ENCODE results near the gene GPS1. TPM values are rescaled to one million over a fixed set of nuclear protein-coding genes. Genes with fewer than 3 reads are reported as not detected.

The GPS1 gene
- total RNA-seq, 3 donors from 2014 or later (not counting 1 experiment from before 2014, with no cell fraction given): 78.9 to 87.6 (median 85.3) TPM

- H3K9me3 Mint-ChIP-seq: no peaks in the 10 kb centered on the region
- Histone ChIP-seq H3K9me3 (ENCODE audit: control insufficient read depth, insufficient read depth, low read length) (no peaks in the 10 kb centered on the region), H3K4me1 (ENCODE audit: control insufficient read depth, insufficient read depth, low read length) (peaks cover 33% of the 10 kb centered on the region), H3K36me3 (ENCODE audit: control insufficient read depth, insufficient read depth, low read length) (no peaks in the 10 kb centered on the region), H3K4me3 (ENCODE audit: low read length) (no peak overlapping the region), H3K27me3 (ENCODE audit: control insufficient read depth, insufficient read depth, low read length) (peaks cover 4% of the 10 kb centered on the region), H3K27ac (ENCODE audit: low read length) (no peak overlapping the region)
- no peak overlapping the region for H3K4me3 Mint-ChIP-seq
- no peak for DNase-seq
- intact Hi-C loops (cut with micrococcal nuclease): no loop called here
- WGBS (ENCODE audit: insufficient coverage): 98% methylated on average over 17 of the region's 17 CpGs
- peaks cover 0 to 3% of the 10 kb centered on the region in 2 donors for H3K27me3 Mint-ChIP-seq (ENCODE audit: low read depth in 2 of 2)
- no peak overlapping the region for H3K27ac Mint-ChIP-seq
- no peak for ATAC-seq
- H3K4me1 Mint-ChIP-seq: peaks cover 7 to 39% of the 10 kb centered on the region in 2 donors
- H3K36me3 Mint-ChIP-seq: no peaks in the 10 kb centered on the region
- no peak for TF ChIP-seq CTCF (IDR thresholded peaks at IDR 0.05)
These were observed 26.8 kb upstream of the GPS1 start for GRCh38 chr17:82024859-82025258.

- H3K27me3 ChIP-seq (ENCODE audit: control insufficient read depth, insufficient read depth, low read length): peaks cover 4% of the 10 kb centered on the region
- no peaks in the 10 kb centered on the region for H3K9me3 Mint-ChIP-seq
- DNase-seq: no peak
- H3K4me3 ChIP-seq (ENCODE audit: low read length): no peak overlapping the region
- no peak overlapping the region for H3K27ac Mint-ChIP-seq
- no peaks in the 10 kb centered on the region for H3K36me3 ChIP-seq (ENCODE audit: control insufficient read depth, insufficient read depth, low read length)
- H3K9me3 ChIP-seq (ENCODE audit: control insufficient read depth, insufficient read depth, low read length): no peaks in the 10 kb centered on the region
- H3K4me1 ChIP-seq (ENCODE audit: control insufficient read depth, insufficient read depth, low read length): peaks cover 40% of the 10 kb centered on the region
- 97% methylated on average over 25 of the region's 25 CpGs for WGBS (ENCODE audit: insufficient coverage)
- no peaks in the 10 kb centered on the region for H3K36me3 Mint-ChIP-seq
- H3K27me3 Mint-ChIP-seq (ENCODE audit: low read depth in 2 of 2): peaks cover 0 to 6% of the 10 kb centered on the region in 2 donors
- intact Hi-C loops (cut with micrococcal nuclease): no loop called here
- H3K4me1 Mint-ChIP-seq: peaks cover 7 to 37% of the 10 kb centered on the region in 2 donors
- no peak overlapping the region for H3K27ac ChIP-seq (ENCODE audit: low read length)
- no peak for ATAC-seq
- no peak overlapping the region for H3K4me3 Mint-ChIP-seq
- no peak for TF ChIP-seq CTCF (IDR thresholded peaks at IDR 0.05)
These were observed 26.1 kb upstream of the GPS1 start for GRCh38 chr17:82025401-82026107.

- TF ChIP-seq CTCF (IDR thresholded peaks at IDR 0.05): no peak
- intact Hi-C loops (cut with micrococcal nuclease): no loop called here
- WGBS (ENCODE audit: insufficient coverage): 97% methylated on average over 13 of the region's 13 CpGs
- no peak overlapping the region for H3K4me3 Mint-ChIP-seq
- no peaks in the 10 kb centered on the region for H3K36me3 Mint-ChIP-seq
- no peaks in the 10 kb centered on the region for H3K9me3 ChIP-seq (ENCODE audit: control insufficient read depth, insufficient read depth, low read length)
- DNase-seq: no peak
- H3K4me1 ChIP-seq (ENCODE audit: control insufficient read depth, insufficient read depth, low read length): peaks cover 36% of the 10 kb centered on the region
- no peaks in the 10 kb centered on the region for H3K36me3 ChIP-seq (ENCODE audit: control insufficient read depth, insufficient read depth, low read length)
- H3K9me3 Mint-ChIP-seq: no peaks in the 10 kb centered on the region
- H3K27me3 ChIP-seq (ENCODE audit: control insufficient read depth, insufficient read depth, low read length): peaks cover 6% of the 10 kb centered on the region
- H3K4me1 Mint-ChIP-seq: peaks cover 7 to 20% of the 10 kb centered on the region in 2 donors
- H3K27ac Mint-ChIP-seq: no peak overlapping the region
- no peak overlapping the region for H3K4me3 ChIP-seq (ENCODE audit: low read length)
- H3K27me3 Mint-ChIP-seq (ENCODE audit: low read depth in 2 of 2): peaks cover 0 to 6% of the 10 kb centered on the region in 2 donors
- ATAC-seq: no peak
- H3K27ac ChIP-seq (ENCODE audit: low read length): no peak overlapping the region
These were observed 23.5 kb upstream of the GPS1 start for GRCh38 chr17:82028246-82028645.

GRCh38 chr17:82028966-82029365 lies 22.7 kb upstream of the GPS1 start:
- intact Hi-C loops (cut with micrococcal nuclease): no loop called here
- 97% methylated on average over 9 of the region's 9 CpGs for WGBS (ENCODE audit: insufficient coverage)
- no peak for TF ChIP-seq CTCF (IDR thresholded peaks at IDR 0.05)
- peaks cover 6% of the 10 kb centered on the region for H3K27me3 ChIP-seq (ENCODE audit: control insufficient read depth, insufficient read depth, low read length)
- no peaks in the 10 kb centered on the region for H3K36me3 ChIP-seq (ENCODE audit: control insufficient read depth, insufficient read depth, low read length)
- ATAC-seq (no peak), DNase-seq (no peak)
- no peaks in the 10 kb centered on the region for H3K9me3 ChIP-seq (ENCODE audit: control insufficient read depth, insufficient read depth, low read length)
- peak overlapping the region; percentile 65 for H3K4me3 Mint-ChIP-seq
- H3K4me1 ChIP-seq (ENCODE audit: control insufficient read depth, insufficient read depth, low read length): peaks cover 31% of the 10 kb centered on the region
- peaks cover 2 to 15% of the 10 kb centered on the region in 2 donors for H3K4me1 Mint-ChIP-seq
- no peaks in the 10 kb centered on the region for H3K36me3 Mint-ChIP-seq
- no peaks in the 10 kb centered on the region for H3K9me3 Mint-ChIP-seq
- no peak overlapping the region for H3K4me3 ChIP-seq (ENCODE audit: low read length)
- H3K27ac ChIP-seq (ENCODE audit: low read length): no peak overlapping the region
- H3K27me3 Mint-ChIP-seq (ENCODE audit: low read depth in 2 of 2): peaks cover 0 to 6% of the 10 kb centered on the region in 2 donors
- no peak overlapping the region for H3K27ac Mint-ChIP-seq
